Activated CD4-positive, alpha-beta T cell treated with anti-CD3 and anti-CD28 coated beads for 24 hours (primary cell): ENCODE measurements around the gene NDUFA1.
"Not testable (repeated sequence)": the region's sequence is repeated elsewhere in the genome, so short reads cannot be mapped to it uniquely, and the experiment has no call there.

Source experiments
- DNase-seq, 2 donors: peaks; one replicate each; pipeline ENCODE4 v3.0.0-alpha.2; 2020; ENCODE audit warnings: low read depth in 2 of 2

NDUFA1 gene

GRCh38 chrX:119900976-119901375, 29.3 kb downstream of the NDUFA1 start:
- no peak for DNase-seq

- no peak for DNase-seq
Observed at GRCh38 chrX:119916310-119916709, 44.7 kb downstream of the NDUFA1 start.

- no peak for DNase-seq
Observed at GRCh38 chrX:119917877-119918276, 46.2 kb downstream of the NDUFA1 start.

GRCh38 chrX:119919835-119920585, 48.4 kb downstream of the NDUFA1 start:
- no peak for DNase-seq

- DNase-seq, result not testable (repeated sequence)
Observed at GRCh38 chrX:119922391-119922790, 50.8 kb downstream of the NDUFA1 start.
